GM12892 (cell line): ENCODE measurements around the gene CUBN.

ENCODE experiments used
- POLR2A ChIP-seq: IDR thresholded peaks from 2 replicates; pipeline ENCODE4 v1.6.1; 2011; ENCODE audit warnings: low read depth, low read length, control low read depth
- POLR2AphosphoS5 ChIP-seq: IDR thresholded peaks from 2 replicates; pipeline ENCODE4 v1.6.1; 2011; ENCODE audit warnings: low read depth, low read length, control low read depth
- TAF1 ChIP-seq: IDR thresholded peaks from 2 replicates; pipeline ENCODE4 v1.6.1; 2011; ENCODE audit warnings: low read depth, mild to moderate bottlenecking, control low read depth, low read length, borderline replicate concordance

DNA sequence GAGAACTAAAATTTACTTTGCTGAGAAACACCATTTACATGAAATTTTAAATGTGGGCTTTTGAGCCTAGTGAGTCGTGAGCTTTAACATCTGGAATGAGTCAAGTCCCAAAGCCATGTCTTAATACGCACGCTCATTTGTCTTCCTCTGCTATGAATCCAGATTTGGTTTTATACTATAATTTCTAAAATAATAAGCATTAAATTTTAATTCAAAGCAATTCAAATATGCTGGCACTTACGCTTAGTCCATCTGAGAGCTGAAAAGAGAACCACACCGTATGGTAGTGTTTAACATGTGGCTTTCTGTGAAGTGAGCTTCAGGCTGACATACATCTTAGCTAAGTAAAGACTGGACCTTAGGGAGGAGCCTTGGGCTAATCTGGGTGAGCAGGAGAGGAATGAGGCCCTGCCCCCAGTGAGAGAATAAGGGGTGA is 52.2 kb downstream of the CUBN start:
- TF ChIP-seq POLR2AphosphoS5 (no peak), POLR2A (no peak), TAF1 (no peak)
